ENCODE measurements around the gene CASR. TPM values are rescaled to one million over a fixed set of nuclear protein-coding genes. Genes with fewer than 3 reads are reported as not detected.

The CASR gene
- polyA plus RNA-seq, 1 of the 3 experiments (the other 2 are of a cell fraction): not detected

DNA sequence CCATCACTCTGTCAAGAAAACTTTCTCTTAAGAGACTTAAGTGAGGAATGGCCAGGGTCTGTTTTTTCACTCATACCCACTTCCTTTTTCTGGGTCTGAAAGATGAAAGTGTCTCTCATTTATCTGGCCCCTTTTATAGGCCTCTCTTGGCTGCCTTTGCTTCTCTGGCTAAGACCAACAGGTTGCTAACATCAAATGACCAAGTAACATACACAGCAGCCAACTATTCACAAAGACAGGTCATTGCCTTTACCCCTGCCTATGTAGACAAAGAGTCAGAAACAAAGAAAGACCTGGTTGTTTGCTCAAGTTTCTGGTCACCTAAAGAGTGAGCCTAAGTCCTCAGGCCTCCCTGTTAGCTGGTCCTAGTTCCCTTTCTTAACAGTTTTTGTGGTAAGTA is 117.6 kb downstream of the CASR start:
- H3K4me1 ChIP-seq (ENCODE audit: control insufficient read depth in 1 of 2, insufficient read depth in 2 of 2, low read depth in 1 of 2, low read length in 1 of 2): no peaks in the 10 kb centered on the region
- TF ChIP-seq ELF1 (IDR thresholded peaks at IDR 0.05) (no peak), MEF2A (IDR thresholded peaks at IDR 0.05; ENCODE audit: borderline replicate concordance, low read depth) (no peak), GATA2 (CRISPR knock-in tag; IDR thresholded peaks at IDR 0.05) (no peak), FOXJ3 (CRISPR knock-in tag; IDR thresholded peaks at IDR 0.05) (no peak), EP300 (IDR thresholded peaks at IDR 0.05; ENCODE audit: borderline replicate concordance in 1 of 2, low read depth in 1 of 2, low read length in 1 of 2) (no peak), RCOR1 (IDR thresholded peaks at IDR 0.05; ENCODE audit: low read length) (no peak), EZH2phosphoT487 (IDR thresholded peaks at IDR 0.05; ENCODE audit: borderline replicate concordance, low read depth) (no peak), POLR2AphosphoS5 (IDR thresholded peaks at IDR 0.05; ENCODE audit: low read depth, low read length) (no peak), CTCF (IDR thresholded peaks at IDR 0.05) (no peak), RFX5 (IDR thresholded peaks at IDR 0.05; ENCODE audit: low read length) (no peak), TAF1 (IDR thresholded peaks at IDR 0.05; ENCODE audit: borderline replicate concordance, low read depth, low read length) (no peak), MAX (IDR thresholded peaks at IDR 0.05; ENCODE audit: low read depth) (no peak), SIN3A (IDR thresholded peaks at IDR 0.05; ENCODE audit: borderline replicate concordance, low read depth, low read length) (no peak), YY1 (IDR thresholded peaks at IDR 0.05; ENCODE audit: low read depth) (no peak)
- TF ChIP-seq, protein P1, sequence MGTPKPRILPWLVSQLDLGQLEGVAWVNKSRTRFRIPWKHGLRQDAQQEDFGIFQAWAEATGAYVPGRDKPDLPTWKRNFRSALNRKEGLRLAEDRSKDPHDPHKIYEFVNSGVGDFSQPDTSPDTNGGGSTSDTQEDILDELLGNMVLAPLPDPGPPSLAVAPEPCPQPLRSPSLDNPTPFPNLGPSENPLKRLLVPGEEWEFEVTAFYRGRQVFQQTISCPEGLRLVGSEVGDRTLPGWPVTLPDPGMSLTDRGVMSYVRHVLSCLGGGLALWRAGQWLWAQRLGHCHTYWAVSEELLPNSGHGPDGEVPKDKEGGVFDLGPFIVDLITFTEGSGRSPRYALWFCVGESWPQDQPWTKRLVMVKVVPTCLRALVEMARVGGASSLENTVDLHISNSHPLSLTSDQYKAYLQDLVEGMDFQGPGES (IDR thresholded peaks at IDR 0.05; ENCODE audit: low read depth, low read length): no peak
- H3F3A ChIP-seq (replicated peaks; ENCODE audit: insufficient read depth): no peaks in the 10 kb centered on the region
- H3K9ac ChIP-seq: no peak overlapping the region
- no peaks in the 10 kb centered on the region for H3K27me3 ChIP-seq (ENCODE audit: insufficient read depth)
- no peaks in the 10 kb centered on the region; the same call in 1 of the 2 replicates for H3K9me3 ChIP-seq
- no peak for DNase-seq
- no peak overlapping the region for H3K4me2 ChIP-seq
- H3K4me3 ChIP-seq (ENCODE audit: low read depth in 2 of 2, low read length in 1 of 2): no peak overlapping the region
- CTCF ChIA-PET: interaction anchor here (1.3 kb wide), 1 partner anchor 12 kb away, joined by 5 read pairs; no protein-coding TSS in a partner anchor
- no peaks in the 10 kb centered on the region for H4K20me1 ChIP-seq (ENCODE audit: insufficient read depth)
- POLR2A ChIA-PET: no interaction called here
- H3K27ac ChIP-seq (ENCODE audit: low read depth in 2 of 2, low read length in 1 of 2): no peak overlapping the region
- no peaks in the 10 kb centered on the region for H3K9me2 ChIP-seq
- H3K36me3 ChIP-seq (replicated peaks in 1 of 2; ENCODE audit: control insufficient read depth in 1 of 2, insufficient read depth in 2 of 2, low read length in 1 of 2): no peaks in the 10 kb centered on the region
- H3K79me2 ChIP-seq (ENCODE audit: insufficient read depth): no peaks in the 10 kb centered on the region
- H2AFZ ChIP-seq (ENCODE audit: low read depth): no peak overlapping the region
